PFSK-1 (cell line): ENCODE measurements around the gene MEGF9.

Source experiments
- POLR2AphosphoS5 ChIP-seq: IDR thresholded peaks from 2 replicates; pipeline ENCODE4 v1.6.1; 2012; ENCODE audit warnings: low read depth, mild to moderate bottlenecking, control low read depth, low read length, moderate library complexity
- TAF1 ChIP-seq: IDR thresholded peaks from 2 replicates; pipeline ENCODE4 v1.6.1; 2012; ENCODE audit warnings: low read length, control low read depth, borderline replicate concordance; ENCODE audit not compliant: insufficient read depth

DNA sequence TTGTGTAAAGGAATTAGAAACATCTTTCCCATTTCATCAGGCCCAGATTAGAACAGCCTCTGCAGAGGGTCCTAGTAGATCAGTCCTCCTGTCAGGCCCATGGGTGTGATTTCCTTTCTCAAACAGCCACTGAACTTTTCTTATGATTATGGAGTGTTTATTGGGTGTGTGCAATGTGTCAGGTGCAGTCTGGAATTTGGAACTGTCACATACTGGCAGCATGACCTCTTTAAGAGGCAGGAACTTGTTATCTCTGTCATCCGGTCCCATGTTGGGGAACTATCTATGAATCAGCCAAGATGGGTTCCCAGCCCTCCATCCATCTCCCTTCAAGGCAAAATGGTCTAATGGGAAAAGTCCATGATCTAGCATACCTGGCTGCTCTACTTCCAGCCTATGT is 11.6 kb upstream of the MEGF9 start:
- TF ChIP-seq POLR2AphosphoS5: no peak
- no peak for TF ChIP-seq TAF1
